H1 (cell line): ENCODE results near the gene FAM50A. TPM values are rescaled to one million over a fixed set of nuclear protein-coding genes. Genes with fewer than 3 reads are reported as not detected.

Source experiments
- CTCF ChIA-PET: fragments of 300-600 bp; sonication (Branson Sonifier 250); formaldehyde crosslinking; loops from one replicate; lab custom pipeline; 2021; ENCODE audit not compliant: partially characterized antibody; lab: Charles Lee
- POLR2A ChIA-PET: fragments of 300-600 bp; sonication (Branson Sonifier 250); formaldehyde crosslinking; loops from one replicate; lab custom pipeline; 2021; ENCODE audit warnings: inconsistent platforms; ENCODE audit not compliant: partially characterized antibody; lab: Charles Lee
- DNase-seq, 2 experiments: peaks; one replicate each; pipeline versions ENCODE4 v3.0.0 to v3.0.0-alpha.2; 2010 to 2022; ENCODE audit warnings: low spot score in 2 of 2, low read depth in 1 of 2, mixed read lengths in 1 of 2
- FAIRE-seq: peaks from 2 replicates; lab custom pipeline; 2011; peaks lifted over from hg19 to GRCh38; lab: Jason Lieb, UNC
- H2AFZ ChIP-seq: 2 replicates; pipeline ENCODE4 v1.8.1; 2012; ENCODE audit warnings: low read length, inconsistent platforms
- H2AK5ac ChIP-seq: 2 replicates; pipeline ENCODE4 v1.6.1; 2013; ENCODE audit warnings: low read depth, low read length
- H2BK120ac ChIP-seq: replicated peaks from 2 replicates; pipeline ENCODE3; 2013; ENCODE audit warnings: low read depth, low read length, inconsistent platforms
- H2BK12ac ChIP-seq: 2 replicates; pipeline ENCODE4 v1.6.1; 2013; ENCODE audit warnings: low read depth, low read length
- H2BK15ac ChIP-seq: 2 replicates; pipeline ENCODE4 v1.6.1; 2013; ENCODE audit warnings: low read length
- H2BK20ac ChIP-seq: 2 replicates; pipeline ENCODE4 v1.6.1; 2013; ENCODE audit warnings: low read length
- H2BK5ac ChIP-seq: 2 replicates; pipeline ENCODE4 v1.6.1; 2013; ENCODE audit warnings: low read depth, low read length
- H3K14ac ChIP-seq: 2 replicates; pipeline ENCODE4 v1.6.1; 2013; ENCODE audit warnings: inconsistent platforms; ENCODE audit not compliant: insufficient read length
- H3K18ac ChIP-seq: 2 replicates; pipeline ENCODE4 v1.6.1; 2013; ENCODE audit warnings: low read length; ENCODE audit errors: extremely low read depth
- H3K23ac ChIP-seq: 2 replicates; pipeline ENCODE4 v1.6.1; 2013; ENCODE audit warnings: inconsistent platforms; ENCODE audit not compliant: insufficient read length
- H3K23me2 ChIP-seq: 2 replicates; pipeline ENCODE4 v1.6.1; 2013; ENCODE audit warnings: low read depth, low read length
- H3K27ac ChIP-seq: 2 replicates; pipeline ENCODE4 v1.6.1; 2011; ENCODE audit warnings: low read depth, low read length, inconsistent platforms
- H3K27me3 ChIP-seq, 4 experiments: replicated peaks in 1 of 4; 1 replicate in 1 of 4; 2 replicates in 3 of 4; pipeline versions ENCODE4 v1.6.1 to v1.8.1; 2011 to 2013; ENCODE audit warnings: low read length in 3 of 4, mild to moderate bottlenecking in 3 of 4, inconsistent platforms in 2 of 4, mixed read lengths in 2 of 4, moderate library complexity in 1 of 4; ENCODE audit not compliant: control insufficient read depth in 3 of 4, insufficient read depth in 3 of 4; ENCODE audit errors: extremely low read depth in 1 of 4
- H3K36me3 ChIP-seq, 4 experiments: 2 replicates each; pipeline versions ENCODE4 v1.6.1 to v1.8.1; 2011 to 2013; ENCODE audit warnings: mild to moderate bottlenecking in 4 of 4, low read length in 3 of 4, moderate library complexity in 2 of 4, control low read depth in 1 of 4, inconsistent platforms in 1 of 4; ENCODE audit not compliant: insufficient read depth in 4 of 4, control insufficient read depth in 2 of 4
- H3K4ac ChIP-seq: replicated peaks from 2 replicates; pipeline ENCODE3; 2013; ENCODE audit warnings: low read length, low read depth, mixed read lengths, inconsistent platforms; ENCODE audit not compliant: insufficient read length
- H3K4me1 ChIP-seq, 4 experiments: replicated peaks in 1 of 4; 1 replicate in 1 of 4; 2 replicates in 3 of 4; pipeline versions ENCODE4 v1.6.1 to v1.8.1; 2011 to 2013; ENCODE audit warnings: low read length in 3 of 4, inconsistent platforms in 2 of 4, mixed read lengths in 1 of 4; ENCODE audit not compliant: insufficient read depth in 4 of 4, control insufficient read depth in 3 of 4
- H3K4me2 ChIP-seq, 2 experiments: 2 replicates each; pipeline versions ENCODE4 v1.6.1 to v1.8.1; 2011 to 2013; ENCODE audit warnings: low read depth in 2 of 2, low read length in 2 of 2, control low read depth in 1 of 2, inconsistent platforms in 1 of 2, mild to moderate bottlenecking in 1 of 2; ENCODE audit not compliant: insufficient read depth in 1 of 2
- H3K4me3 ChIP-seq, 4 experiments: fragments of 200-600, 300-600 bp in 1 of 4; sonication (generic), shearing (Covaris generic), sonication (Bioruptor Twin) in 1 of 4; 2 replicates each; pipeline versions ENCODE4 v1.5.1 to v1.8.1; 2011 to 2016; ENCODE audit warnings: low read length in 4 of 4, low read depth in 3 of 4, control low read depth in 2 of 4, inconsistent platforms in 2 of 4, mild to moderate bottlenecking in 2 of 4, mixed read lengths in 1 of 4, moderate library complexity in 1 of 4; ENCODE audit not compliant: insufficient read depth in 2 of 4; ENCODE audit errors: extremely low read depth in 1 of 4
- H3K56ac ChIP-seq: replicated peaks from 2 replicates; pipeline ENCODE3; 2013; ENCODE audit warnings: low read depth, mild to moderate bottlenecking, mixed read lengths, low read length, inconsistent platforms; ENCODE audit not compliant: insufficient read length
- H3K79me1 ChIP-seq: 2 replicates; pipeline ENCODE4 v1.6.1; 2013; ENCODE audit warnings: low read depth, low read length, control low read depth
- H3K79me2 ChIP-seq, 2 experiments: 2 replicates each; pipeline versions ENCODE4 v1.6.1 to v1.8.1; 2012 to 2013; ENCODE audit warnings: low read length in 2 of 2, mild to moderate bottlenecking in 2 of 2, inconsistent platforms in 1 of 2; ENCODE audit not compliant: insufficient read depth in 2 of 2, control insufficient read depth in 1 of 2
- H3K9ac ChIP-seq, 4 experiments: replicated peaks in 1 of 4; 1 replicate in 1 of 4; 2 replicates in 3 of 4; pipeline versions ENCODE4 v1.6.1 to v1.8.1; 2011 to 2013; ENCODE audit warnings: low read depth in 3 of 4, low read length in 3 of 4, control low read depth in 2 of 4, mild to moderate bottlenecking in 2 of 4, moderate library complexity in 2 of 4, inconsistent platforms in 1 of 4; ENCODE audit errors: extremely low read depth in 1 of 4
- H3K9me3 ChIP-seq, 2 experiments: 2 replicates each; pipeline versions ENCODE4 v1.6.1 to v1.8.1; 2012 to 2013; ENCODE audit warnings: mild to moderate bottlenecking in 2 of 2, moderate library complexity in 2 of 2, control low read depth in 1 of 2, inconsistent platforms in 1 of 2, low read depth in 1 of 2, low read length in 1 of 2, mixed read lengths in 1 of 2; ENCODE audit not compliant: insufficient read depth in 2 of 2
- H4K20me1 ChIP-seq, 2 experiments: replicated peaks in 1 of 2; 2 replicates each; pipeline versions ENCODE3 to v1.8.1; 2011 to 2013; ENCODE audit warnings: inconsistent platforms in 2 of 2, low read length in 2 of 2, mild to moderate bottlenecking in 1 of 2; ENCODE audit not compliant: insufficient read depth in 2 of 2, control insufficient read depth in 1 of 2
- H4K5ac ChIP-seq: 2 replicates; pipeline ENCODE4 v1.6.1; 2013; ENCODE audit warnings: low read length, low read depth, mixed read lengths, inconsistent platforms; ENCODE audit not compliant: insufficient read length
- H4K8ac ChIP-seq: 2 replicates; pipeline ENCODE4 v1.8.0; 2013; ENCODE audit warnings: mild to moderate bottlenecking, moderate library complexity, low read length, inconsistent platforms; ENCODE audit not compliant: insufficient read depth; ENCODE audit errors: extremely low read depth
- H4K91ac ChIP-seq: replicated peaks from 2 replicates; pipeline ENCODE3; 2013; ENCODE audit warnings: low read length, mixed read lengths, inconsistent platforms; ENCODE audit not compliant: insufficient read length
- ATF2 ChIP-seq: IDR thresholded peaks from 2 replicates; pipeline ENCODE4 v1.6.1; 2012; ENCODE audit warnings: low read length, inconsistent platforms
- CEBPB ChIP-seq: IDR thresholded peaks from 2 replicates; pipeline ENCODE4 v1.6.1; 2012; ENCODE audit warnings: low read depth, low read length
- CTBP2 ChIP-seq: IDR thresholded peaks from 2 replicates; pipeline ENCODE4 v1.7.0; 2011; ENCODE audit warnings: borderline replicate concordance, mild to moderate bottlenecking, moderate library complexity, mixed read lengths, low read length; ENCODE audit not compliant: insufficient read depth, insufficient read length
- JUN ChIP-seq: IDR thresholded peaks from 2 replicates; pipeline ENCODE4 v1.6.1; 2011; ENCODE audit warnings: low read depth, mild to moderate bottlenecking, improper control_type of control experiment, low read length
- RXRA ChIP-seq: IDR thresholded peaks from 2 replicates; pipeline ENCODE4 v1.6.1; 2011; ENCODE audit warnings: low read depth, mild to moderate bottlenecking, low read length, moderate library complexity; ENCODE audit not compliant: insufficient read depth
- SP1 ChIP-seq: IDR thresholded peaks from 2 replicates; pipeline ENCODE4 v1.6.1; 2011; ENCODE audit warnings: low read depth, low read length
- SP4 ChIP-seq: IDR thresholded peaks from 2 replicates; pipeline ENCODE4 v1.6.1; 2012; ENCODE audit warnings: low read length, inconsistent platforms
- TAF7 ChIP-seq: optimal IDR thresholded peaks from 2 replicates; pipeline ENCODE3; 2011; ENCODE audit warnings: low read depth, mild to moderate bottlenecking, inconsistent platforms, low read length, moderate library complexity, borderline replicate concordance
- TBP ChIP-seq: IDR thresholded peaks from 2 replicates; pipeline ENCODE4 v1.6.1; 2011; ENCODE audit warnings: low read depth, low read length, improper control_type of control experiment
- USF2 ChIP-seq: IDR thresholded peaks from 2 replicates; pipeline ENCODE4 v1.6.1; 2011; ENCODE audit warnings: low read length, improper control_type of control experiment
- ZNF274 ChIP-seq: IDR thresholded peaks from 2 replicates; pipeline ENCODE4 v1.7.0; 2012; ENCODE audit warnings: low read length, borderline replicate concordance; ENCODE audit errors: extremely low read depth
- WGBS, 2 experiments: shearing (Covaris generic) in 1 of 2; methylation state at CpG; one replicate each; pipeline versions ENCODE4 v1.1.6 to v1.1.7; 2013 to 2015; ENCODE audit warnings: low lambda C conversion rate in 2 of 2, mixed read lengths in 2 of 2, inconsistent platforms in 1 of 2, low coverage in 1 of 2, missing lambda C conversion rate in 1 of 2; ENCODE audit not compliant: insufficient replicate concordance in 2 of 2, insufficient coverage in 1 of 2, insufficient read length in 1 of 2; ENCODE audit errors: extremely low coverage in 1 of 2, missing lambda C conversion rate in 1 of 2; 5-methylcytosine and 5-hydroxymethylcytosine counted together
- polyA plus RNA-seq, 7 experiments: library from polyadenylated mRNA; depleted of rRNA in 3 of 7; stranded (reverse) in 5 of 7; unstranded in 2 of 7; fragments of >200 nt in 5 of 7; fragments of 200-250 nt in 2 of 7; gene quantifications; 1 replicate in 5 of 7; 2 replicates in 1 of 7; 4 replicates in 1 of 7; pipeline versions ENCODE4 v1.2.1 to v1.2.3, GENCODE V29; 2011 to 2013; ENCODE audit warnings: missing spikeins in 2 of 7, mixed read lengths in 2 of 7
- total RNA-seq: library from RNA; stranded (reverse); fragmentation: NEBNext Ultra II Directional; extraction: Animal tissue kit (Norgen Biotek cat#: 25700); gene quantifications from 2 replicates; pipeline ENCODE4 v1.2.1, GENCODE V29; 2021

FAM50A gene
- total and polyA plus RNA-seq, 2 of the 8 experiments (the other 6 are each of a cell fraction or from before 2014, with no cell fraction given) = 30.7 to 48.7 TPM

GRCh38 chrX:154419189-154419588 is 24.8 kb upstream of the FAM50A start:
- Histone ChIP-seq H3K4me3 (no peak overlapping the region), H3K79me2 (no peaks in the 10 kb centered on the region), H2BK5ac (no peak overlapping the region), H2BK20ac (no peak overlapping the region), H3K18ac (no peak overlapping the region), H2BK15ac (no peak overlapping the region), H3K23me2 (no peaks in the 10 kb centered on the region), H3K27me3 (no peaks in the 10 kb centered on the region), H3K14ac (no peak overlapping the region), H4K91ac (no peak overlapping the region), H3K9me3 (no peaks in the 10 kb centered on the region), H2BK12ac (no peak overlapping the region), H4K8ac (no peak overlapping the region), H3K9ac (no peak overlapping the region), H3K4ac (no peak overlapping the region), H3K27ac (no peak overlapping the region), H3K36me3 (0 out of 8 replicates have a peak, but pooled peaks cover 0 to 3% (median 0%) of the 10 kb centered on the region in 4 experiments), H3K4me2 (no peak overlapping the region), H3K23ac (no peak overlapping the region), H3K56ac (no peak overlapping the region), H4K20me1 (no peaks in the 10 kb centered on the region), H4K5ac (no peak overlapping the region), H2AFZ (no peak overlapping the region), H2AK5ac (no peak overlapping the region), H3K4me1 (no peaks in the 10 kb centered on the region), H3K79me1 (no peaks in the 10 kb centered on the region), H2BK120ac (no peak overlapping the region)
- FAIRE-seq = no peak
- ChIA-PET CTCF (no interaction called here), POLR2A (interaction anchor here (1.2 to 8.7 kb wide), 2 partner anchors 14 to 19 kb away, joined by 3 to 76 read pairs; partner anchors contain the start of gene RPL10)
- no peak for DNase-seq
- 82% methylated on average over 2 of the region's 8 CpGs; no CpG with 5 or more reads in 1 of the 2 experiments for WGBS, 2 experiments
- TF ChIP-seq CTBP2 (no peak), TAF7 (no peak), RXRA (no peak), CEBPB (no peak), ATF2 (no peak), USF2 (no peak), TBP (no peak), SP1 (no peak), ZNF274 (no peak), SP4 (no peak), JUN (no peak)
